Right lung (tissue), 5 donors: ENCODE measurements around the gene TPRN. TPM values are rescaled to one million over a fixed set of nuclear protein-coding genes. Genes with fewer than 3 reads are reported as not detected.

Source experiments
- DNase-seq, 2 donors: peaks; one replicate each; pipeline ENCODE4 v3.0.0-alpha.2; 2013
- polyA plus RNA-seq, 5 donors: library from polyadenylated mRNA; unstranded; fragments of 120-200 nt; gene quantifications; one replicate each; pipeline versions ENCODE4 v1.2.1 to v1.2.3, GENCODE V29; 2013; ENCODE audit warnings: inconsistent platforms in 1 of 5, low replicate concordance in 1 of 5; ENCODE audit not compliant: insufficient read length in 5 of 5, insufficient read depth in 1 of 5

The TPRN gene
- polyA plus RNA-seq, 5 donors = 5.9 to 12.1 (median 7.6) TPM

GRCh38 chr9:137162505-137163364 lies 37.8 kb downstream of the TPRN start:
- no peak for DNase-seq

- DNase-seq = no peak
These were observed 38.7 kb downstream of the TPRN start for GRCh38 chr9:137161558-137162486.

GRCh38 chr9:137160716-137161557 lies 39.6 kb downstream of the TPRN start:
- DNase-seq = no peak

- no peak for DNase-seq
These were observed 40.5 kb downstream of the TPRN start for GRCh38 chr9:137160054-137160425.

- no peak for DNase-seq
These were observed 41.2 kb downstream of the TPRN start for GRCh38 chr9:137159105-137160053.

- no peak for DNase-seq
These were observed 41.9 kb downstream of the TPRN start for GRCh38 chr9:137158625-137159024.

- no peak for DNase-seq
These were observed 42.7 kb downstream of the TPRN start for GRCh38 chr9:137157618-137158415.

- DNase-seq = no peak
These were observed 43.8 kb downstream of the TPRN start for GRCh38 chr9:137156567-137157375.

- DNase-seq = no peak
These were observed 47.6 kb downstream of the TPRN start for GRCh38 chr9:137152844-137153405.

GRCh38 chr9:137150617-137151457 lies 49.7 kb downstream of the TPRN start:
- DNase-seq = no peak

- DNase-seq = no peak
These were observed 50.5 kb downstream of the TPRN start for GRCh38 chr9:137149942-137150616.

- no peak for DNase-seq
These were observed 51.2 kb downstream of the TPRN start for GRCh38 chr9:137149363-137149762.

- no peak for DNase-seq
These were observed 51.9 kb downstream of the TPRN start for GRCh38 chr9:137148661-137149060.

GRCh38 chr9:137148242-137148641 lies 52.3 kb downstream of the TPRN start:
- DNase-seq = no peak

GRCh38 chr9:137147793-137148160 lies 52.8 kb downstream of the TPRN start:
- DNase-seq = no peak

- no peak for DNase-seq
These were observed 53.3 kb downstream of the TPRN start for GRCh38 chr9:137147091-137147792.
